Tibial nerve (tissue), 4 donors: ENCODE data around the gene RAB11FIP3. TPM values are rescaled to one million over a fixed set of nuclear protein-coding genes. Genes with fewer than 3 reads are reported as not detected.
"Not testable (repeated sequence)": the region's sequence is repeated elsewhere in the genome, so short reads cannot be mapped to it uniquely, and the experiment has no call there.

Experiments used
- DNase-seq, 2 donors: peaks; one replicate each; pipeline ENCODE4 v3.0.0-alpha.2; 2019; ENCODE audit warnings: low spot score in 2 of 2
- H3K27ac ChIP-seq, 4 donors: fragments of 200-600 bp; sonication (generic) in 3 of 4; one replicate each; pipeline ENCODE4 v1.5.1; 2017 to 2019; ENCODE audit warnings: mild to moderate bottlenecking in 1 of 4
- H3K27me3 ChIP-seq, 2 donors: fragments of 200-600 bp; sonication (generic) in 1 of 2; one replicate each; pipeline versions ENCODE4 v1.5.1 to v1.6.0; 2017 to 2019
- H3K36me3 ChIP-seq, 3 donors: fragments of 200-600 bp; sonication (generic); one replicate each; pipeline ENCODE4 v1.5.1; 2018 to 2019
- H3K4me1 ChIP-seq, 4 donors: fragments of 200-600 bp; sonication (generic) in 3 of 4; one replicate each; pipeline ENCODE4 v1.5.1; 2017 to 2019
- H3K4me3 ChIP-seq, 4 donors: fragments of 200-600 bp; sonication (generic) in 3 of 4; one replicate each; pipeline ENCODE4 v1.5.1; 2017 to 2019; ENCODE audit warnings: mild to moderate bottlenecking in 1 of 4, moderate library complexity in 1 of 4
- H3K9me3 ChIP-seq, 4 donors: fragments of 200-600 bp; sonication (generic) in 3 of 4; one replicate each; pipeline ENCODE4 v1.5.1; 2017 to 2019
- CTCF ChIP-seq, 5 experiments: fragments of 200-600 bp in 3 of 5; fragments of 450-650 bp in 2 of 5; sonication (generic) in 3 of 5; IDR thresholded peaks; one replicate each; pipeline ENCODE4 v1.5.1; 2016 to 2019; ENCODE audit warnings: antibody characterized with exemption in 5 of 5, mild to moderate bottlenecking in 3 of 5, moderate library complexity in 2 of 5
- EP300 ChIP-seq, 2 donors: sonication (generic); formaldehyde crosslinking; IDR thresholded peaks; one replicate each; pipeline ENCODE4 v1.6.1; 2017; ENCODE audit warnings: antibody characterized with exemption in 2 of 2, mild to moderate bottlenecking in 1 of 2
- POLR2A ChIP-seq, 2 donors: fragments of 450-650 bp; IDR thresholded peaks; one replicate each; pipeline ENCODE4 v1.6.1; 2017; ENCODE audit warnings: antibody characterized with exemption in 2 of 2, mild to moderate bottlenecking in 2 of 2, moderate library complexity in 2 of 2
- WGBS, 2 donors: methylation state at CpG; one replicate each; pipeline ENCODE4 v1.1.5; 2018; 5-methylcytosine and 5-hydroxymethylcytosine counted together
- total RNA-seq, 4 donors: library from RNA; depleted of rRNA; stranded (reverse); fragments of >200 nt; gene quantifications; one replicate each; pipeline ENCODE4 v1.1.0, GENCODE V29; 2016

Gene RAB11FIP3
- total RNA-seq, 4 donors from 2014 or later: 30.2 to 128 (median 54.6) TPM

- no peak overlapping the region for H3K27ac ChIP-seq
- peaks cover 0 to 48% (median 0%) of the 10 kb centered on the region in 3 donors for H3K36me3 ChIP-seq
- peaks cover 0 to 6% (median 2%) of the 10 kb centered on the region in 4 donors for H3K4me1 ChIP-seq
- H3K4me3 ChIP-seq: no peak overlapping the region
- no peak for TF ChIP-seq POLR2A (IDR thresholded peaks at IDR 0.05)
- TF ChIP-seq EP300 (IDR thresholded peaks at IDR 0.05): no peak
- TF ChIP-seq CTCF (IDR thresholded peaks at IDR 0.05): no peak
- DNase-seq: no peak
- H3K27me3 ChIP-seq: no peaks in the 10 kb centered on the region
- H3K9me3 ChIP-seq: no peaks in the 10 kb centered on the region
- 74 to 86% methylated on average over 8 to 16 of the region's 16 CpGs for WGBS, 2 donors
Measured at GRCh38 chr16:407253-407652, 18.2 kb upstream of the RAB11FIP3 start.

DNA sequence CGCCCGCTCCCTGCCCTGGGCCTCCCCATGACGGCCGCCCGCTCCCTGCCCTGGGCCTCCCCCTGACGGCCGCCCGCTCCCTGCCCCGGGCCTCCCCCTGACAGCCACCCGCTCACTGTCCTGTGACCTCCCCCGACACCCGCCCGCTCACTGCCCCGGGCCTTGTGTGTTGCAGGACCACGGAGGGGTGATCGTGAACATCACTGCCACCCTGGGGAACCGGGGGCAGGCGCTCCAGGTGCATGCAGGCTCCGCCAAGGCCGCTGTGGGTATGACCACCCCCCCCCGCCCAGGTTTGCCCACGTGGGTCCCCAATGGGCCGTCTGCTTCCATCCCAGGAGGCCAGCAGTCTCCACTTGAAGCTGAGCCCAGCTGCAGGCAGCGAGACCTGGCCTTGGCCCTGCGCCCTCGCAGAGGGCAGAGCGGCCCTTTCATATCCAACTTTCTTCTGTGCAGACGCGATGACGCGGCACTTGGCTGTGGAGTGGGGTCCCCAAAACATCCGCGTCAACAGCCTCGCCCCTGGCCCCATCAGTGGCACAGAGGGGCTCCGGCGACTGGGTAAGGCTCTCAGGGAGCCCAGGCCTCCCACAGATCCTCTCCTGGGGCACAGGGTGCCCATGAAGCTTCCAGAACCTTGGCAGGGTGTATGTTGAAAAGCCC lies 14.8 kb upstream of the RAB11FIP3 start:
- Histone ChIP-seq H3K4me1 (no peaks in the 10 kb centered on the region), H3K27me3 (no peaks in the 10 kb centered on the region), H3K9me3 (no peaks in the 10 kb centered on the region), H3K4me3 (no peak overlapping the region), H3K27ac (no peak overlapping the region), H3K36me3 (peaks cover 0 to 48% (median 0%) of the 10 kb centered on the region in 3 donors)
- TF ChIP-seq CTCF (IDR thresholded peaks at IDR 0.05): no peak
- TF ChIP-seq EP300 (IDR thresholded peaks at IDR 0.05): no peak
- no peak for TF ChIP-seq POLR2A (IDR thresholded peaks at IDR 0.05)
- WGBS, 2 donors: 82 to 83% methylated on average over 15 to 32 of the region's 36 CpGs
- DNase-seq: no peak

DNA sequence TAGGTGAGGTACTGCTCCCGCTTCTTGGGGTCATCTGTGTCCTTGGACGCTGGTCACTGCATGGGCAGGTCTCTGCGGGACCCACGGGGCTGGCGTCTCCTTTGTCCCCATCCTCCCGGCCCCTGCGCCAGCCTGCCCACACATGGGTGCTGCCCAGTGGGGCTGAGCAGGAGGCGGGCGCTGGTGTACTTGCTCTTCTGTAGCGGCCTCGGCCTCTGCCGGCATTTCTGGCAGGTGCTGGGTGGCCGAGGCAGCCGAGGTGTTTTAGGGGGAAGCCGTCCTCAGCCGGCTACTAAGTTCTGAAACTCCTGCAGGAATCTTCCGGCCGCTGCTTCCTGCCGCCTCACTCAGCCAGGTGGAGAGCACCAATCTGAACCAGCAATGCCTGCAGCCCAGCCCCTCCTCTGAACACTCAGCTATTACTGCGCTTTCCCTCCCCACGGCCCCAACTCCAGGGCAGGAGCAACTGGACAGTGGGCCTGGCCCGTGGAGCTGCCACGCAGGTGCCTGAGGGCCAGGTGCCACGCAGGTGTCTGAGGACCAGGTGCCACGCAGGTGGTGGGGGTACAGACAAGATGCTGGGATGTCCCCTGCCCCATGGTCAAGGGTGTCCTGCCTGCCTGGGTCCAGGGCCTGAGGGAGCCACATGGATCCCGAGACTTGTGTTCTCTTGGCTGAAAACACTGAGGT lies 13.7 kb upstream of the RAB11FIP3 start:
- Histone ChIP-seq H3K4me3 (no peak overlapping the region), H3K36me3 (peaks cover 0 to 42% (median 0%) of the 10 kb centered on the region in 3 donors), H3K27me3 (no peaks in the 10 kb centered on the region), H3K4me1 (no peaks in the 10 kb centered on the region), H3K9me3 (no peaks in the 10 kb centered on the region), H3K27ac (no peak overlapping the region)
- WGBS, 2 donors: 90 to 92% methylated on average over 23 to 25 of the region's 26 CpGs
- DNase-seq: no peak
- TF ChIP-seq POLR2A (IDR thresholded peaks at IDR 0.05): no peak
- TF ChIP-seq CTCF (IDR thresholded peaks at IDR 0.05): no peak

GRCh38 chr16:414395-415169 lies 10.9 kb upstream of the RAB11FIP3 start:
- H3K4me1 ChIP-seq: no peaks in the 10 kb centered on the region
- H3K27ac ChIP-seq: no peak overlapping the region
- DNase-seq: no peak
- H3K9me3 ChIP-seq: no peaks in the 10 kb centered on the region
- H3K27me3 ChIP-seq: no peaks in the 10 kb centered on the region
- H3K36me3 ChIP-seq: peaks cover 0 to 26% (median 0%) of the 10 kb centered on the region in 3 donors
- TF ChIP-seq CTCF (IDR thresholded peaks at IDR 0.05) (no peak), EP300 (IDR thresholded peaks at IDR 0.05) (no peak)
- no peak overlapping the region for H3K4me3 ChIP-seq
- WGBS, 2 donors: 86 to 88% methylated on average over 21 of the region's 21 CpGs

DNA sequence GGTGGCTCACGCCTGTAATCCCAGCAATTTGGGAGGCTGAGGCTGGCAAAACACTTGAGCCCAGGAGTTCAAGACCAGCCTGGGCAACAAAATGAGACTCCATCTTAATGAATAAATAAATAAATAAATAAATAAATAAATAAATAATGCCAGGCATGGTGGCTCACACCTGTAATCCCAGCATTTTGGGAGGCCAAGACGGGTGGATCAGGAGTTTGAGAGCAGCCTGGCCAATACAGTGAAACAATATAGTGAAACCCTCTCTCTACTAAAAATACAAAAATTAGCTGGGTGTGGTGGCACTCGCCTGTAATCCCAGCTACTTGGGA lies 10.3 kb upstream of the RAB11FIP3 start:
- not testable (repeated sequence) for H3K27me3 ChIP-seq, DNase-seq, H3K9me3 ChIP-seq, H3K4me3 ChIP-seq, H3K4me1 ChIP-seq, H3K27ac ChIP-seq
- WGBS, 2 donors: 95 to 99% methylated on average over 3 of the region's 3 CpGs
- H3K36me3 ChIP-seq: peaks cover 0 to 21% (median 0%) of the 10 kb centered on the region in 3 donors

GRCh38 chr16:422179-422578 lies 3.3 kb upstream of the RAB11FIP3 start:
- H3K27me3 ChIP-seq, H3K9me3 ChIP-seq, H3K36me3 ChIP-seq, H3K4me3 ChIP-seq, H3K27ac ChIP-seq, DNase-seq: not testable (repeated sequence)
- 92% methylated on average over 13 of the region's 13 CpGs for WGBS, 2 donors
- peaks cover 0 to 27% (median 15%) of the 10 kb centered on the region in 4 donors for H3K4me1 ChIP-seq
